ENCODE data around the gene HACD2.

Gene HACD2

GRCh38 chr3:123480428-123480827 is 104.4 kb downstream of the HACD2 start:
- no peaks in the 10 kb centered on the region for H3K79me2 ChIP-seq (ENCODE audit: insufficient read depth, low read length)
- no peak overlapping the region for H3K4me3 ChIP-seq (ENCODE audit: insufficient read depth, low read length, poor library complexity, severe bottlenecking)
- H3K27me3 ChIP-seq (ENCODE audit: low read length) = no peaks in the 10 kb centered on the region
- H3F3A ChIP-seq (ENCODE audit: insufficient read depth) = no peaks in the 10 kb centered on the region
- no peaks in the 10 kb centered on the region for H3K36me3 ChIP-seq (ENCODE audit: low read length)
- H3K4me2 ChIP-seq (ENCODE audit: low read depth, low read length, poor library complexity, severe bottlenecking) = no peak overlapping the region
- H2AFZ ChIP-seq (ENCODE audit: low read depth, low read length, severe bottlenecking) = no peak overlapping the region
- no peak overlapping the region for H3K27ac ChIP-seq (ENCODE audit: low read depth, low read length)
- H3K9ac ChIP-seq (ENCODE audit: low read length) = no peak overlapping the region
- H3K9me3 ChIP-seq (ENCODE audit: insufficient read depth, low read length) = no peaks in the 10 kb centered on the region
- no peak for TF ChIP-seq EZH2phosphoT487 (conservative IDR thresholded peaks at IDR 0.05; ENCODE audit: low read length)
- no peaks in the 10 kb centered on the region for H4K20me1 ChIP-seq (ENCODE audit: low read depth, low read length)
- H3K9me2 ChIP-seq (replicated peaks; ENCODE audit: insufficient read depth, low read length) = no peaks in the 10 kb centered on the region

- no peak overlapping the region for H2AFZ ChIP-seq (ENCODE audit: low read depth, low read length, severe bottlenecking)
- H3F3A ChIP-seq (ENCODE audit: insufficient read depth) = no peaks in the 10 kb centered on the region
- no peak overlapping the region for H3K4me3 ChIP-seq (ENCODE audit: insufficient read depth, low read length, poor library complexity, severe bottlenecking)
- H3K9me3 ChIP-seq (ENCODE audit: insufficient read depth, low read length) = no peaks in the 10 kb centered on the region
- H3K27me3 ChIP-seq (ENCODE audit: low read length) = no peaks in the 10 kb centered on the region
- TF ChIP-seq EZH2phosphoT487 (conservative IDR thresholded peaks at IDR 0.05; ENCODE audit: low read length) = no peak
- TF ChIP-seq CTCF (IDR thresholded peaks at IDR 0.05; ENCODE audit: insufficient read depth, low read length, poor library complexity, severe bottlenecking) = no peak
- H4K20me1 ChIP-seq (ENCODE audit: low read depth, low read length) = no peaks in the 10 kb centered on the region
- H3K36me3 ChIP-seq (ENCODE audit: low read length) = no peaks in the 10 kb centered on the region
- no peaks in the 10 kb centered on the region for H3K79me2 ChIP-seq (ENCODE audit: insufficient read depth, low read length)
- H3K9me2 ChIP-seq (replicated peaks; ENCODE audit: insufficient read depth, low read length) = no peaks in the 10 kb centered on the region
- H3K4me2 ChIP-seq (ENCODE audit: low read depth, low read length, poor library complexity, severe bottlenecking) = no peak overlapping the region
- H3K9ac ChIP-seq (ENCODE audit: low read length) = no peak overlapping the region
- H3K27ac ChIP-seq (ENCODE audit: low read depth, low read length) = no peak overlapping the region
Observed at GRCh38 chr3:123479891-123480290, 105.0 kb downstream of the HACD2 start.

GRCh38 chr3:123478314-123478713 is 106.5 kb downstream of the HACD2 start:
- H3K27me3 ChIP-seq (ENCODE audit: low read length) = no peaks in the 10 kb centered on the region
- H3K9ac ChIP-seq (ENCODE audit: low read length) = no peak overlapping the region
- no peaks in the 10 kb centered on the region for H3K9me2 ChIP-seq (replicated peaks; ENCODE audit: insufficient read depth, low read length)
- H3K36me3 ChIP-seq (ENCODE audit: low read length) = no peaks in the 10 kb centered on the region
- H3K27ac ChIP-seq (ENCODE audit: low read depth, low read length) = no peak overlapping the region
- H3K4me2 ChIP-seq (ENCODE audit: low read depth, low read length, poor library complexity, severe bottlenecking) = no peak overlapping the region
- H2AFZ ChIP-seq (ENCODE audit: low read depth, low read length, severe bottlenecking) = no peak overlapping the region
- no peaks in the 10 kb centered on the region for H3F3A ChIP-seq (ENCODE audit: insufficient read depth)
- H3K4me3 ChIP-seq (ENCODE audit: insufficient read depth, low read length, poor library complexity, severe bottlenecking) = no peak overlapping the region
- H3K79me2 ChIP-seq (ENCODE audit: insufficient read depth, low read length) = no peaks in the 10 kb centered on the region
- TF ChIP-seq EZH2phosphoT487 (conservative IDR thresholded peaks at IDR 0.05; ENCODE audit: low read length) = no peak
- no peak for TF ChIP-seq CTCF (IDR thresholded peaks at IDR 0.05; ENCODE audit: insufficient read depth, low read length, poor library complexity, severe bottlenecking)
- no peaks in the 10 kb centered on the region for H4K20me1 ChIP-seq (ENCODE audit: low read depth, low read length)
- no peaks in the 10 kb centered on the region for H3K9me3 ChIP-seq (ENCODE audit: insufficient read depth, low read length)

GRCh38 chr3:123476967-123477750 is 107.7 kb downstream of the HACD2 start:
- H3K79me2 ChIP-seq (ENCODE audit: insufficient read depth, low read length) = no peaks in the 10 kb centered on the region
- no peaks in the 10 kb centered on the region for H3K36me3 ChIP-seq (ENCODE audit: low read length)
- H3K27ac ChIP-seq (ENCODE audit: low read depth, low read length) = no peak overlapping the region
- no peak overlapping the region for H3K4me3 ChIP-seq (ENCODE audit: insufficient read depth, low read length, poor library complexity, severe bottlenecking)
- no peaks in the 10 kb centered on the region for H3K9me2 ChIP-seq (replicated peaks; ENCODE audit: insufficient read depth, low read length)
- no peaks in the 10 kb centered on the region for H3F3A ChIP-seq (ENCODE audit: insufficient read depth)
- no peaks in the 10 kb centered on the region for H3K27me3 ChIP-seq (ENCODE audit: low read length)
- H3K9ac ChIP-seq (ENCODE audit: low read length) = no peak overlapping the region
- H3K4me2 ChIP-seq (ENCODE audit: low read depth, low read length, poor library complexity, severe bottlenecking) = no peak overlapping the region
- H4K20me1 ChIP-seq (ENCODE audit: low read depth, low read length) = no peaks in the 10 kb centered on the region
- H2AFZ ChIP-seq (ENCODE audit: low read depth, low read length, severe bottlenecking) = no peak overlapping the region
- no peak for TF ChIP-seq EZH2phosphoT487 (conservative IDR thresholded peaks at IDR 0.05; ENCODE audit: low read length)
- no peak for TF ChIP-seq CTCF (IDR thresholded peaks at IDR 0.05; ENCODE audit: insufficient read depth, low read length, poor library complexity, severe bottlenecking)
- no peaks in the 10 kb centered on the region for H3K9me3 ChIP-seq (ENCODE audit: insufficient read depth, low read length)

Data from SU-DHL-6 (cell line).